Retina (tissue), 1 donor: ENCODE data around the gene PAPPA2.
"Not testable (repeated sequence)": the region's sequence is repeated elsewhere in the genome, so short reads cannot be mapped to it uniquely, and the experiment has no call there.

Source experiments
- DNase-seq: peaks from one replicate; pipeline ENCODE4 v3.0.0-alpha.2; 2016

Gene PAPPA2

GRCh38 chr1:176605176-176605575 is 142.2 kb downstream of the PAPPA2 start:
- no peak for DNase-seq

DNA sequence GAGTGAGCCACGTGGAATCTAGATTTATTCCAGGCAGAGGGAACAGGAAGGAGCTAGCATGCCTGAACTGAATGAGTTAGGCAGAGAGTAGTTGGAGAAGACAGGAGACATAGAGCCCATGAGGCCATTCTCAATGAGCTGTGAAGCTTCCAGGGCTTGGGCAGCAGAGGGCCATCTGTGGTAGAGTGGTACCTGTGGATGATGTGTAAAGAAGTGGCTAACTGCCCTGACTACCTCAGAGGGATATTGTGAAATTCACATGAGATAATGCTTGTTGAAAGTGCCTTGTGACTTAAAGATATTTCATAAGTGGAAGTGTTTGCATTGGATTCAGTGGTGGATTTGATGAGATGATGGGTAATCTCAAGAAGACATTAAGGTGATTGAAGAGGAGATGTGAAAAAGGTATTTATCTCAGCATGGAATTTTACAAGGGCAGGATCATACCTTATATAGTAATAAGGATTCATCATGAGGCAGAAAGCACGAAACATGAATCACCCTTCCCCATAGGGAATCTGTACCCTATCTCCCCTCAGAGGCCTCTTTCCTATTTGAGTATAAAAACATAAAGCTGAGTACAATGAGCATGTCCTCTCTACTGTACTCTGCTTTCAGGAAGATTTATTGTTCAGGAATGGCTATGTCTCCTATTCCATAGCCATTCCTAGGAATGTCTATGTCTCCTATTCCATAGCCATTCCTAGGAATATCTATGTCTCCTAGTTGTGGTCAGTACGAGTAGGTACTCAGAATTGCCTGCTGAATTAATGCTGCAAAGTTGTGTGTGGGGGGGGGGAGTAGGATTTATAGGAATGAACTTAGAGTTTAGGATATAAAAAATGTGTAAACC is 146.8 kb downstream of the PAPPA2 start:
- DNase-seq: no peak

DNA sequence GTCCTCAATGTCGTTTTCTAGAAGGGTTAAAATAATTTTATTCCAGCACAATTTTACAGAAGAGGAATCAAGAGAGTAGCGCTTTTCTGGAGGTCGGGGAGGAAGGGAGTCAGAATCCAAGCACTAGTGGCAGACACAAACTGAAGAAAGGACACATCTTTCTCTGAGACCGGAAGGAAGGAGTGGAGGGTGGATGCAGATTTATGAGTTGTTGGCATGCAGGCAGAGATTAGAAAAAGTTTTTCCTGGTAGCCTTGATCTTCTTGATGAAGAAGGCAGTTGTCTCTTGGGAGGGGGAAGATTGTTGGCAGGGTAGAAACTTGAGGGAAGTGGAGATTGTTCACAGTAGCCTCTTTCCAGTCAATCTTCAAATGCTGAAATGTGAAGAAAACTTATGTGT is 149.8 kb downstream of the PAPPA2 start:
- DNase-seq: no peak

GRCh38 chr1:176617881-176618280 is 154.9 kb downstream of the PAPPA2 start:
- no peak for DNase-seq

- no peak for DNase-seq
Measured at GRCh38 chr1:176619261-176619660, 156.3 kb downstream of the PAPPA2 start.

- no peak for DNase-seq
Measured at GRCh38 chr1:176625365-176625764, 162.4 kb downstream of the PAPPA2 start.

- DNase-seq: no peak
Measured at GRCh38 chr1:176626572-176627061, 163.6 kb downstream of the PAPPA2 start.

DNA sequence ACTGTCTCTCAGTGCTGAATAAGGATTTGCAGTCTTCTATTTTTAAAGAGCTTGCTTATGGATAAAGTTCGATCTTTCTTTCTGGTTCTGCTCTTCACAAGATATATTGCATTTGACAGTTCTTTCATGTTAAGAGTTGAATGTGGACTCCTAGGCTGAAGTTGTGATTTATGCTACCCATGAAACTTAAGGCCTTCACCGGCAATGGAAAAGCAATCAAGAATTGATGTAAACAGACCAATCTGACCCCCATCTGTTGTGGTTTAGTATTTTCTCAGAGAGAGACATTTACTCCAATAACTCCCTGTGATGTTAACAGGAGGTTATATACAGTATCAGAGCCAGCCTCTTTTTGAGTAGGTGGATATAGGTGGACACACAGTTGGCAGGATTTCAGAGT is 165.8 kb downstream of the PAPPA2 start:
- DNase-seq: no peak

DNA sequence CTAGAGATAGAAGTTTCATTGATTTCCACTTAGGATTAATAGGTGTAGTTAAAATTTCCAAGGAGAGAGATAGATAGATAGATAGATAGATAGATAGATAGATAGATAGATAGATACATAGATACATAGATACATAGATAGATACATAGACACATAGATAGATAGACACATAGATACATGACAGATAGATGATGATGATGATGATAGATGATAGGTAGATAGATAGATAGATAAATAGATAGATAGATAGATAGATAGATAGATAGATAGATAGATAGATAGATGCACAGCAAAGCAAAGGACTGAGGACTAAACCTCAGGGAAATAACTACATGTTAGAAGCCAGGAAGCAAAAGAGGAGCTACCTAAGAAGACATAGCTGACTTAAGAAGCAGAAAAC is 171.8 kb downstream of the PAPPA2 start:
- not testable (repeated sequence) for DNase-seq

DNA sequence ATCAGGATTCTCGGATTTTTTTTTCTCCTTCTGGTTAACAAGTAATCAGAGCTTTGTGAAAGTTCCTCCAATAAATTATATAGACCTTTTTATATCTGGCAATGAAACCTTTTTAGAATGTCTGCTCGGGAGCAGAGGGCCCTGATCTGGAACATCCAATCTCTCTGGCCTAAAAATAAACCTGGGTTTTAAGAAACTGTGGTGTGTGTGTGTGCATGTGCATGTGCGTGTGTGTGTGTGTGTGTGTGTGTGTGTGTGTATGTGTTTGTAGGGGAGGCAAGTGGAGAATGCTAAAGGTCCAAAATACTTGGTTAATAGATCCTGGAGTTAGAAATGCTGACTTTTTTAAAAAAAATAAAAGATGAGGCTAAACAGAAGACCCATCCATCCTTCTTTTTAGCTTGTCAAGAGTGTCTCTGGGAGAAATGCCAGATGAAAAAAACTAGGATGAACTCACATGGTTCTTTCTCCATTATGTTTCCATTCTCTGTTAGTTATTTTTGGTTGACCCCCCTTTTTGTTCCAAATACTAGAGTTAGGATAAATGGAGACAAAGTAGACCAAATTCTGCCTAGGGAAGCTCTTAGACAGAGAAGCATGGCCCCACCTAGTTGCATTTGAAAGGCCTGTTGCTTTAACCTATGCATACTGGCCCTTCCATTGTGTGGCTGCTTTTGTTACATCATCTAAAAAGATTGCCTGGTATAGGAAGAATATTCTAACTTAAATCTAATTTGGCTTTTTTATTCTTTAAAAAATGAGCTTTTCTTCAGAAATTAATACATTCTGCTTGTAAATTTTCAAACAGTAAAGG is 175.9 kb downstream of the PAPPA2 start:
- no peak for DNase-seq

DNA sequence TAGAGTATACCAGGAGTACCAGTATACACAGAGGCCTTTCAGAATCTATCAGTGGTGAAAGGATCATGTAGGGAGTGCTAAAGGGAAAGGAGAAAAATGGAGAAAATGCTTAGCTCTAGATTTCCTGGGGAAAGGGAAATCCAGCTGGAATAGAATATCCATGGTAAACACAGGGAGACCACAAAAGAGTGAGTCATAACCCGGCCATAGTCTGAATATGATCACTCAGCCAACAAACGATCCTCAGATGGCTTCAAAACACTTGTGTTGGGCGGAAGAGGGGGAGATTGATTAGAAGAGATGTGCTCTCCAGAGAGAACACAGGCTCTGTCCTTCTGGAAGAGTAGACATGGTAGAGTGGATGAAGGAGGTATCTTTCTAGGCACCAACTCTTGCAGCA is 180.6 kb downstream of the PAPPA2 start:
- DNase-seq: no peak

GRCh38 chr1:176648556-176648955 is 185.6 kb downstream of the PAPPA2 start:
- no peak for DNase-seq

GRCh38 chr1:176656257-176656995 is 193.5 kb downstream of the PAPPA2 start:
- DNase-seq: peak; percentile 66

- DNase-seq: no peak
Measured at GRCh38 chr1:176669782-176670181, 206.8 kb downstream of the PAPPA2 start.

DNA sequence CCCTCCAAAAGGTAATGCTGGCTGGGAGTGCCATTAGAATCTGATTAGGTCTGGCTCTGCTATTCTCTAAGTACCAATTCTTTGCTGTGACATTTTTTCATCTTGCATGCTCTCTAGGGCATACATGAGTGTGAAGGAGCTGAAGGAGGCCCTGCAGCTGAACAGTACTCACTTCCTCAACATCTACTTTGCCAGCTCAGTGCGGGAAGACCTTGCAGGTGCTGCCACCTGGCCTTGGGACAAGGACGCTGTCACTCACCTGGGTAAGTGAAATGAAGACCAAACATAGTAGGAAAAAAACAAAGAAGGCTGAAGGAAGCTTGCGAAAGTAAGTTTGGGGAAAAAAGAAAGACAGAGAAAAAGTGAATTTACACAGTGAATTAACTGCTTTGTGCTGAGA is 207.9 kb downstream of the PAPPA2 start:
- no peak for DNase-seq

GRCh38 chr1:176682830-176683535 is 220.0 kb downstream of the PAPPA2 start:
- no peak for DNase-seq

GRCh38 chr1:176691251-176692228 is 228.6 kb downstream of the PAPPA2 start:
- DNase-seq: peak; percentile 74

GRCh38 chr1:176692431-176692830 is 229.5 kb downstream of the PAPPA2 start:
- DNase-seq: no peak

DNA sequence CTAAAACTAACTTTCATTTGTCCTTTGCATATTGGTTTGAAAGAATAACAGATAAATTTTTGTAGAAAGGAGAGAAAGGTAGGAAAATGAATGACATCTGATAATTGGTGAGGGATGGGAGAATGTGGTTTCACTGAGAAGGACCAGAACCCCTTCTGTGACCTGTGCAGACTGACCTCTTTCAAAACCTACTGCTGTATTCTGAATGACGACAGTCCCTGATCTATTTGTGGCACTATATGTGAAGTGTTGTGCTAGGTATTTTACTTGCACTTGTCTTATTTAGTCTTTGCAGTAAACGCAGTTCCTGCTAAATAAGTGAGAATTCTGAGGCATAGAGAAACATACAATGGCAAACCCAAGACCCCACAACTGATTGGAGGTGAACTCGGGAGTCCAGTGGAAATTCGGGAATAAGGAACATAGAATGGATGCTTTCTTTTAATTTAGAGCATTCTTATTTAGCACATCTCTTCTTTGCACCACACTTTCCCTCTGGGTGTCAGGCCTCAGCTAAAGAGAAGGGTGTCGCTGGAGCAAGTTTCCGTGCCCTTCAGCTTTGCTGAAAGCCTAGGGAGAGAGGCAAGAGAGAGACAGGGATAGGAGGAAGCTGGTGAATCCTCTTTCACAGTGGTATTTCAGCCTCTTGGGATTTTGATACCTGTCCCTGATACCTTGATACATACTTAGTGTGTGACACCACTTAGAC is 230.2 kb downstream of the PAPPA2 start:
- DNase-seq: no peak

DNA sequence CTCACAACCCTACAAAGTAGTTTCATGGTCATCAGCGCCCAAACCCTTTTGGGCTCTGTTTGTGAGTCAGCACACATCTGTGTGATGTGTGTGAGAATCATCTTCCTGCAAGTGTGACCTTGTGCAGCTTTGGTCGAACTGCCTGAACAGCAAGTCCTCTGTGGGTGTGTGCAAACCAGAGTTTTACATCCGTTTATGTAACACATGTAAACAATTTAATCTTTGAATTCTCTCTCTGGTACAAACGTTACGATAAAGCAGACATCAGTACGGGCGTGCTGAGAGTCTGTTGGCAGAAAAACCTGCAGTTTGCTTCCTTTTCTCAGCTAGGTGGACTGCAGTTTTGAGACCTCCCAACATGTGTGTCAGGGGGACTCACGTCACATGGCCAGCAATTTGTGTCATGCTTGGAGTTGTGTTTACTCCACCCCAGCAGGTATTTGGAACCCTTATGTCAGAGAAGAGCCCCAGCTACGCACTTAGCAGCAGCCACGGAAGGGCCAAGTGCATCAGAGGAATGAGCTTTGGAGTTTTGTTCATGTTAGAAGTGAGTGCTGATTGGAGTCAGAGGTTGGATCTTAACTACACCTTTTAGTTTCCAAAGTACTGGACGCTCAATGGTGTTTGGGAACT is 230.8 kb downstream of the PAPPA2 start:
- DNase-seq: no peak
